ENCODE measurements around the gene THRAP3. TPM values are rescaled to one million over a fixed set of nuclear protein-coding genes. Genes with fewer than 3 reads are reported as not detected.

The THRAP3 gene
- polyA plus RNA-seq, 1 of the 3 experiments (the other 2 are of a cell fraction): 33.7 TPM

GRCh38 chr1:36304521-36304920, 80.3 kb downstream of the THRAP3 start:
- no peaks in the 10 kb centered on the region for H3K27me3 ChIP-seq (ENCODE audit: insufficient read depth)
- no peak for DNase-seq
- ChIA-PET CTCF (interaction anchor here (2.1 to 3.1 kb wide), 2 partner anchors 64 to 155 kb away, joined by 7 to 11 read pairs; partner anchors contain the start of gene TRAPPC3), POLR2A (no interaction called here)
- no peak overlapping the region for H3K4me2 ChIP-seq
- H2AFZ ChIP-seq (ENCODE audit: low read depth): no peak overlapping the region
- no peak overlapping the region for H3K4me3 ChIP-seq (ENCODE audit: low read depth in 2 of 2, low read length in 1 of 2)
- WGBS (ENCODE audit: low lambda C conversion rate): 90% methylated on average over 7 of the region's 7 CpGs
- peaks cover 28% of the 10 kb centered on the region; the same call in 1 of the 2 replicates for H3K79me2 ChIP-seq (ENCODE audit: insufficient read depth)
- peaks cover 46 to 57% of the 10 kb centered on the region in 2 experiments for H3K36me3 ChIP-seq (replicated peaks in 1 of 2; ENCODE audit: control insufficient read depth in 1 of 2, insufficient read depth in 2 of 2, low read length in 1 of 2)
- no peaks in the 10 kb centered on the region for H3K9me3 ChIP-seq
- H3K9me2 ChIP-seq: no peaks in the 10 kb centered on the region
- TF ChIP-seq GABPA (IDR thresholded peaks at IDR 0.05; ENCODE audit: low read depth) (no peak), SMC3 (IDR thresholded peaks at IDR 0.05; ENCODE audit: low read depth, low read length) (no peak), REST (IDR thresholded peaks at IDR 0.05; ENCODE audit: low read depth, low read length) (no peak), USF2 (IDR thresholded peaks at IDR 0.05; ENCODE audit: borderline replicate concordance, low read depth, low read length) (no peak), FOXJ3 (CRISPR knock-in tag; IDR thresholded peaks at IDR 0.05) (no peak), EZH2phosphoT487 (IDR thresholded peaks at IDR 0.05; ENCODE audit: borderline replicate concordance, low read depth) (no peak), RXRA (IDR thresholded peaks at IDR 0.05; ENCODE audit: borderline replicate concordance, low read depth) (no peak), RCOR1 (IDR thresholded peaks at IDR 0.05; ENCODE audit: low read length) (no peak), JUND (IDR thresholded peaks at IDR 0.05) (no peak), TCF12 (IDR thresholded peaks at IDR 0.05) (no peak), RFX5 (IDR thresholded peaks at IDR 0.05; ENCODE audit: low read length) (no peak), ELF1 (IDR thresholded peaks at IDR 0.05) (no peak), PBX3 (IDR thresholded peaks at IDR 0.05) (no peak), MAX (IDR thresholded peaks at IDR 0.05; ENCODE audit: low read depth) (no peak), YY1 (IDR thresholded peaks at IDR 0.05; ENCODE audit: low read depth) (no peak), RAD21 (IDR thresholded peaks at IDR 0.05; ENCODE audit: low read length) (no peak), NFIC (IDR thresholded peaks at IDR 0.05; ENCODE audit: borderline replicate concordance) (no peak), USF1 (IDR thresholded peaks at IDR 0.05; ENCODE audit: borderline replicate concordance, low read depth) (no peak)
- H3F3A ChIP-seq (replicated peaks; ENCODE audit: insufficient read depth): peaks cover 45% of the 10 kb centered on the region
- peaks cover 10 to 14% of the 10 kb centered on the region in 2 experiments; a peak in 3 of 4 replicates for H3K4me1 ChIP-seq (ENCODE audit: control insufficient read depth in 1 of 2, insufficient read depth in 2 of 2, low read depth in 1 of 2, low read length in 1 of 2)
- H3K9ac ChIP-seq: no peak overlapping the region
- H4K20me1 ChIP-seq (ENCODE audit: insufficient read depth): peaks cover 12% of the 10 kb centered on the region
- no peak overlapping the region; a peak in 1 of 4 replicates for H3K27ac ChIP-seq (ENCODE audit: low read depth in 2 of 2, low read length in 1 of 2)
